T-helper 17 cell (primary cell): ENCODE results near the gene PPARD. TPM values are rescaled to one million over a fixed set of nuclear protein-coding genes. Genes with fewer than 3 reads are reported as not detected.
"Not testable (repeated sequence)": the region's sequence is repeated elsewhere in the genome, so short reads cannot be mapped to it uniquely, and the experiment has no call there.

Experiments
- ATAC-seq: fragments of 150-1000 bp; cut with Tn5 transposase; 2 replicates; pipeline ENCODE4 v1.10.0; 2021; ENCODE audit warnings: mild to moderate bottlenecking, moderate library complexity
- DNase-seq, 3 donors: peaks; one replicate each; pipeline versions ENCODE4 v3.0.0 to v3.0.0-alpha.2; 2020 to 2021
- H3K9me3 ChIP-seq: one replicate; pipeline ENCODE4 v1.7.0; 2013; ENCODE audit warnings: low read length, mild to moderate bottlenecking; ENCODE audit not compliant: control insufficient read depth, poor library complexity, severe bottlenecking
- H3K27ac Mint-ChIP-seq: one replicate; pipeline ENCODE4 v1.8.0; 2022; ENCODE audit warnings: mild to moderate bottlenecking, moderate library complexity, mixed read lengths
- H3K27me3 Mint-ChIP-seq: one replicate; pipeline ENCODE4 v1.8.0; 2022; ENCODE audit warnings: mixed read lengths
- H3K36me3 Mint-ChIP-seq: one replicate; pipeline ENCODE4 v1.8.0; 2022; ENCODE audit warnings: low read depth, mixed read lengths
- H3K4me1 Mint-ChIP-seq: one replicate; pipeline ENCODE4 v1.8.0; 2022; ENCODE audit warnings: mild to moderate bottlenecking, mixed read lengths
- H3K4me3 Mint-ChIP-seq: one replicate; pipeline ENCODE4 v1.8.0; 2022; ENCODE audit warnings: mild to moderate bottlenecking, moderate library complexity, mixed read lengths
- total RNA-seq, 4 donors: library from RNA in 2 of 4; stranded (reverse) in 2 of 4; gene quantifications; one replicate each; pipeline ENCODE4 v1.2.3 and lab custom pipeline; 2022 to 2026

PPARD gene
- total RNA-seq, 2 donors from 2014 or later: 25.0 to 29.9 TPM

DNA sequence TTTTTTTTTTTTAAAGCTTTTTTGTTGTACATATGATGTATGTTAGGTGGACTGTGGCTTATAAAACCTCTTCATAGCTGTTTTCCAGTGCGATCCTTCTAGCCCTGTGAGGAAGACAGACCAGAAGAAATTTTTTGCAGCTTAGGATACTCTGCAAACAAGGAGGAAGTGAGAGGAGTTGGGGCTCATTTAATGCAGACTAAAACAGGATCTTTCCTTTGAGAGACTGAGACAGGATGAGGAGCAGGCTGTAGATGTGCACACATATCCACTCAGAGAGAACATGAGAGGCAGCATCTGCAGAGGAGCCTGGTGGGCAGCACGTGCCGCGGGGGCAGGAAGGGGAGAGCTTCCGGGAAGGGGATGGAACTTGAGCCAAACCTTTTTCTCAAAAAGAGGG lies 45.7 kb downstream of the PPARD start:
- Mint-ChIP-seq H3K36me3 (no peaks in the 10 kb centered on the region), H3K27me3 (no peaks in the 10 kb centered on the region), H3K4me1 (peaks cover 26% of the 10 kb centered on the region), H3K27ac (peak overlapping the region; percentile 49), H3K4me3 (no peak overlapping the region)
- DNase-seq (no peak), ATAC-seq (no peak)
- no peaks in the 10 kb centered on the region for H3K9me3 ChIP-seq

DNA sequence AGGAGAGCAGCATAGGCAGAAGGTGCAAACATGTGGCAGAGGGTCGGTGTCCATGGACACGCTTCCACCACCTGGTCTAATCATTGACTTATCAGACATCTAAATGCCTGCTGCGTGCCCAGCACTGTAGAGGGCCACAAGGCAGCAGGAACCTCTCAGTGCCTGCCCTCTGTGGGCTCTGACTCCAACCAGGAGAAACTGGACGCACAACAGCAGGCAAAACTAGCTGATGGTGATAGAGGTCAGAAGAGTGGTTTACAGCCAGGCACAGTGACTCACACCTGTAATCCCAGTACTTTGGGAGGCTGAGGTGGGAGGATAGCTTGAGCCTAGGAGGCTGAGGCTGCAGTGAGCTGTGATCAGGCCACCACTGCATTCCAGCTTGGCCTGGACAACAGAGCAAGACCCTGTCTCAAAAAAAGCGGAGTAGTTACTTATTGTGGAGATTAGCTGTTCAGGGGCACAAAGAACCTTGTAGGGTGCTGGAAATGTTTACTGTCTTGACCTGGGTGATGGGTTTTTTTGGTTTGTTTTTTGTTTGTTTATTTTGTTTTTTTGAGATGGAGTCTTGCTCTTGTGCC lies 46.5 kb downstream of the PPARD start:
- Mint-ChIP-seq H3K4me3 (peak overlapping the region; percentile 43), H3K4me1 (peaks cover 32% of the 10 kb centered on the region), H3K36me3 (no peaks in the 10 kb centered on the region), H3K27ac (peak overlapping the region; percentile 41), H3K27me3 (no peaks in the 10 kb centered on the region)
- no peaks in the 10 kb centered on the region for H3K9me3 ChIP-seq
- DNase-seq (no peak), ATAC-seq (no peak)

DNA sequence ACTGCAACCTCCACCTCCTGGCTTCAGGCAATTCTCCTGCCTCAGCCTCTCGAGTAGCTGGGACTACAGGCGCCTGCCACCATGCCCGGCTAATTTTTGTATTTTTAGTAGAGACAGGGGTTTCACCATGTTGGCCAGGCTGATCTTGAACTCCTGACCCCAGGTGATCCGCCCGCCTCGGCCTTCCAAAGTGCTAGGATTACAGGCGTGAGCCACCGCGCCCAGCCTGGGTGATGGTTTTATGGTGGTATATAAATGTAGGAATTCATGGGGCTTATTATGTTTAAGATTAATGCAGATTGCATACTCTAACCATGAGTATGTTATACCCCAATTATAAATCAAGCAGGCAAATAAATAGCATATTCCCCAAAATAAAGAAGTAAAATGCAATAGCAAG lies 47.0 kb downstream of the PPARD start:
- H3K27me3 Mint-ChIP-seq, DNase-seq, H3K9me3 ChIP-seq, ATAC-seq, H3K36me3 Mint-ChIP-seq: not testable (repeated sequence)
- Mint-ChIP-seq H3K4me3 (peak overlapping the region; percentile 43), H3K4me1 (peaks cover 36% of the 10 kb centered on the region), H3K27ac (peak overlapping the region; percentile 41)

DNA sequence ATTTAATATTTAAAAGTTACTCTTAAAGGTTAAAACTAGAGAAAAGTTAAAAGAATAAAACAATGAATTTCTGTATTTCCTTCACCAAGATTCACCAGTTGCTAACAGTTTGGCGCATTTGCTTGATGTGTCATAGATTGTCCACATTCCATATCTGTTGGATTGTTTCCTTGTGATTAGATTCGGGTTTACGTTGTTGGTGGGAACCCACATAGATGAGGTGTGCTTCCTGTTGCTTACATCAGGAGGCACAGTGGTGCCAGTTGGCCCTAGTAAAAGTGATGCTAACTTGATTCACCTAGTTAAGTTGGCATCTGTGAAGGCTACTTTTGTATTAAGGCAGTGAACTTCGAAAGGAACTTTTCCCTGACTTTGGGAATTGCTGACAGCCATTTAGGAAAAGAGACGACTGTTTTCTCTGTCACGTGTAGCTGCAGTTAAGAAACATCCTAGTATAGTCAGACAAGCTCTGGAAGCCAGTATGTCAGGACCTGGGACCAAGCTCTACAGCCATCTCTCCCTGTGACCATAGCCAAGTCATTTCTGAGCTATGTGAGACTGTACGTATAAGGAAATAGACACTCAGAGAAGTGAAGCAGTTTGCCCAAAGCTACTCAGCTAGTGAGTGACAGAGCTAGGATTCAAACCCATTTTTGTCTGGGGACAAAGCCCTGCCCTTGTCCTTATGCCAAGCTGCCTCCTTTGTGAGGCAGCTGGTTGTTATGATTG lies 49.0 kb downstream of the PPARD start:
- ATAC-seq: peak; percentile 72
- Mint-ChIP-seq H3K27ac (peak overlapping the region; percentile 90), H3K4me3 (no peak overlapping the region), H3K4me1 (peaks cover 38% of the 10 kb centered on the region), H3K36me3 (no peaks in the 10 kb centered on the region), H3K27me3 (no peaks in the 10 kb centered on the region)
- no peaks in the 10 kb centered on the region for H3K9me3 ChIP-seq
- no peak for DNase-seq

DNA sequence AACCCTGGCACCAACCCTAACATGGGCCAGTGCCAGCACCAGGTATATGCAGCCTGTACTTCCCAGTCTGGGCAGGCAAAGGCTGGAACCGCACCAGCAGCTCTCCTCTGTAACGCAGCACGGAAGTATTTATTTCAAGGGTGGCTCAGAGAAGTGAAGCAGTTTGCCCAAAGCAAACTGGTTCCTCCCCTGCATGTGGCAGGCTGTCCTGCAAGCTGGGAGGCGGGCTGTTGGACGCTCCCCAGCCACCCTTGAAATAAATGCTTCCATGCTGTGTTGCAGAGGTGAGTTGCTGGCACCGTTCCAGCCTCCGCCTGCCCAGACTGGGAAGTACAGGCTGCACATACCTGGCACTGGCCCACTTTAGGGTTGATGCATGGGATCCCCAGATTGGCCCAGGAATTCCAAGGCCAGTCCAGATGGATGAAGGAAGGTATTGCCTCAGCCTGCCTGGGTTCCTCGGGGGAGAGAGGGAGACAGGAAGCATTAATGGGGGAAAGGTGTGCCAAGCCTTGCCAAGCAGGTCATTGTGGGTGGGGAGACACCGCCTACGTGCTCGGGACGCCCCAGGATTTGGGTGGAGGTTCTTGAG lies 49.8 kb downstream of the PPARD start:
- H3K4me1 Mint-ChIP-seq: peaks cover 38% of the 10 kb centered on the region
- peak overlapping the region; percentile 90 for H3K27ac Mint-ChIP-seq
- no peak overlapping the region for H3K4me3 Mint-ChIP-seq
- no peaks in the 10 kb centered on the region for H3K36me3 Mint-ChIP-seq
- no peaks in the 10 kb centered on the region for H3K27me3 Mint-ChIP-seq
- DNase-seq (no peak), ATAC-seq (no peak)
- H3K9me3 ChIP-seq: no peaks in the 10 kb centered on the region

DNA sequence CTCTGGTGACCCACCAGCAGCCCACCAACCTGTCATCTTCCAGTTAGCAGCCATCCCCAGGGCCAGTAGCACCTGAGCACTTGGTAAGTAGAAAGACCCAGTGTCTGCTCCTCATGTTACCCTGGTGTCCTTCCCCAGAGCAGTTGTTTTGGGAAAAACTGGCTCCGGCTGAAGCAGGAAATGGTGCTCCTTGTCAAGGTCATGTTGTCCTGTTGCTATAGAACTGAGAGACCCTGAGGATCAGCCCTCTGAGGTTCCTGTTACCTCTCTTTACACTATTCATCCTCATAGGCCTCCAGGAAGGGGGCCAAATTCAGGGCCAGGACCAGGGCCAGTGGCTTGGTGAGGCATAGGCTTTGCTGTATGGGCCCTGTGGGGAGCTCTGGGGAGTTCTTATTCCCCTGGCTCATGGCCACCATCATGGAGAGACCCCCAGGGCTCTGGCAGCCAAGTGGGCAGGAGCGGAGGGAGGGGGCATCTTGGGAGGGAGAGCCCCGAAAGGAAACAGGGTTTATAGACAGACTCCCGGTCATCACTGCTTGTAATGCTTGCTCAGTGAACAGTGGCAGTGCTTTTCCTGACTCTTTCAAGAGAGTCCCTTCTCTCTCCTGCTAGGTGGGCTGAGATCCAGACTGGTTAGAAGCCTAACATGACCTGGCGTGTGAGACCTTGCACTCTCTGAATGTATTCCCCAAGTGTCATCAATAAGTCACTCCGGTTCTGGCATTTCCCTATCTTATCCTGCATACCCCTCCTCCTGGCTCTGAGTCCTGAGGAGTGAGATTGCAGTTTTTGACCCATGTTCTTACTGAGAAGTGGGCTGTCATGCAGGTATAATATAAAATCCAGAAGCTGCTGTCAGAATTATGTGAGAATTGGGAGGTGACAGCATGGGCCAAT lies 50.7 kb downstream of the PPARD start:
- DNase-seq: no peak
- peak overlapping the region; percentile 90 for H3K27ac Mint-ChIP-seq
- H3K4me1 Mint-ChIP-seq: peaks cover 42% of the 10 kb centered on the region
- peaks cover 3% of the 10 kb centered on the region for H3K36me3 Mint-ChIP-seq
- no peak overlapping the region for H3K4me3 Mint-ChIP-seq
- H3K27me3 Mint-ChIP-seq: no peaks in the 10 kb centered on the region
- H3K9me3 ChIP-seq: no peaks in the 10 kb centered on the region
- ATAC-seq: no peak

DNA sequence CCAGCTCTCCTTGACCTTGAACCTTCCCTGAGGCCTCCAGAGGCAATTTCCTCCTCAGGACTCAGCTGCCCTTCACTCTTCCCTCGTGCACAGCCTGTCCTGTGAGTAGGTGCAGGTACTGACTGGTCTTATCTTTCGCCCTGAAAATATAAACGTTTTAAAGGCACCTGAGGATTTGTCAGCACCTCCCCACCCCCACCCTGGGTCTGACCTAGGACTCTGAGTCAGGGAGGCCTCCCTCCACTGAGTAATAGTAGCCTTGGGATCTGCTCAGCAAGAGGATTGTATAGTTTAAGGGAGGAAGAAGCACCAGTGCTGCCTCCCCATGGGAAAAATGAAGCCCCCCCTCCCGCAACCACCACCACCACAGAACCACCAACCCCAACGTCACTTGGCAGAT lies 54.6 kb downstream of the PPARD start:
- H3K9me3 ChIP-seq: no peaks in the 10 kb centered on the region
- DNase-seq (no peak), ATAC-seq (no peak)
- H3K4me3 Mint-ChIP-seq: no peak overlapping the region
- no peaks in the 10 kb centered on the region for H3K27me3 Mint-ChIP-seq
- peaks cover 41% of the 10 kb centered on the region for H3K4me1 Mint-ChIP-seq
- peaks cover 7% of the 10 kb centered on the region for H3K36me3 Mint-ChIP-seq
- peak overlapping the region; percentile 29 for H3K27ac Mint-ChIP-seq

DNA sequence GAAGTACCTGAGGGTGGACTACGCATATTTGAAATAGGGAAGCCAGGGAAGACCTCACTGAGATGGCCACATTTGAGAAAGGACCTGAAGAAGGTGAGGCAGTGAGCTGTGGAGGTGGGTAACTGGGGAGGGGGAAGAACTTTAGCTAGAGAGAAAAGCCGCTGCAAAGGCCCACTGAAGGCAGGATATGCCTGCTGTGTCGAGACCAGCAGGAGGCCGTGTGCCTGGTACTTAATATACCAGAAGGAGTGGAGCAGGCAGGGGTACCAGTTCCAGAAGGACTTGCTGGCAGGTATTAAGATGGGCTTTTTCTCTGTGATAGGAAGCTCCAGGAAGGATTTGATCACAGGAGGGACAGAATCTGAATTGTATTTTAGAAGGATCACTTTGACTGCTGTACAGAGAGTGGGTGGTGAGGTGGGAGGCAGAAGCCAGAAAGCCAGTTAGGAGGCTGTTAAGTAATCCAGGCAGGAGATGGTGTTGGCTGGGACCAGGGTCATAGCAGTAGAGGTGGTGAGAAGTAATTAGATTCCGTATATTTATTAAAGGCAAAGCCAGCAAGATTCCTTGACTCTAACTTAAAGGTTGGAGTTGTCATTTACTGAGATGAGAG lies 55.6 kb downstream of the PPARD start:
- ATAC-seq (no peak), DNase-seq (no peak)
- Mint-ChIP-seq H3K36me3 (peaks cover 7% of the 10 kb centered on the region), H3K4me1 (peaks cover 40% of the 10 kb centered on the region), H3K4me3 (no peak overlapping the region), H3K27ac (peak overlapping the region; percentile 29), H3K27me3 (no peaks in the 10 kb centered on the region)
- no peaks in the 10 kb centered on the region for H3K9me3 ChIP-seq

DNA sequence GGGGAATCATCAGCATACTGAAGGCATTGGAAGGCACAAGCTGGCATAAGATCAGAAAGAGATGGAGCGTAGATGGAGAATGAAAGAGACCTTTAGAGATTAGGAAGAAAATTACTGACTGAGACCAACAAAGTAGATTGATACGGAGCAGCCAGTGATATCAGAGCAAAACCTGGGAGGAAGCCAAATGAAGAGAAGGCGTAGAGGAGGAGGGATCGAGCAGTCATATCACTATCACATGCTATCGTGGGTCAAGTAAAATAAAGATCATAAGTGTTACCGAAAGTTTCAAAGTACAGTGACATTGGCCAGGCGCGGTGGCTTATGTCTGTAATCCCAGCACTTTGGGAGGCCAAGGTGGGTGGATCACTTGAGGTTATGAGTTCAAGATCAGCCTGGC lies 56.2 kb downstream of the PPARD start:
- Mint-ChIP-seq H3K36me3 (peaks cover 7% of the 10 kb centered on the region), H3K27ac (no peak overlapping the region), H3K4me1 (peaks cover 36% of the 10 kb centered on the region), H3K27me3 (no peaks in the 10 kb centered on the region), H3K4me3 (no peak overlapping the region)
- no peak for ATAC-seq
- no peaks in the 10 kb centered on the region for H3K9me3 ChIP-seq
- no peak for DNase-seq

DNA sequence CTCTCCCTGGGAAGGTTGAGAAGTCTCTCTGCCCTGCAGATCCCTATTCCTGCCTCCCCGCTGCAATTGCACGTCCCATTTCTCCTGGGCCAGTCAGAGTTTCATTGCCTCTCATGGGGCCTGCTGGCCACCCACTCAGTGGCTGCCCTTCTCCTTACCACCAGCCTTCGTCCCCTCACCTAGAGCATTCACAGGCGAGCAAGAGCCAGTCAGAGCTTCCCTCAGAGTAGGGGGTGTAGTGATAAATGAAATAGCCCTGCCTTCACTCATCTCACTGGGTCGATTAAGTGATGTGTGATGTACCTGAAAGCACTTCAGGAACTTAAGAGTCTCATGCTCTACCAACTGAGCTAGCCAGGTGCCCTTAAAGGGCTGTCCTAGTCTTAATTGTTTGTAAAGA lies 57.8 kb downstream of the PPARD start:
- Mint-ChIP-seq H3K36me3 (peaks cover 7% of the 10 kb centered on the region), H3K27ac (peak overlapping the region; percentile 37), H3K27me3 (no peaks in the 10 kb centered on the region), H3K4me1 (peaks cover 31% of the 10 kb centered on the region), H3K4me3 (no peak overlapping the region)
- DNase-seq (no peak), ATAC-seq (no peak)
- H3K9me3 ChIP-seq: no peaks in the 10 kb centered on the region

DNA sequence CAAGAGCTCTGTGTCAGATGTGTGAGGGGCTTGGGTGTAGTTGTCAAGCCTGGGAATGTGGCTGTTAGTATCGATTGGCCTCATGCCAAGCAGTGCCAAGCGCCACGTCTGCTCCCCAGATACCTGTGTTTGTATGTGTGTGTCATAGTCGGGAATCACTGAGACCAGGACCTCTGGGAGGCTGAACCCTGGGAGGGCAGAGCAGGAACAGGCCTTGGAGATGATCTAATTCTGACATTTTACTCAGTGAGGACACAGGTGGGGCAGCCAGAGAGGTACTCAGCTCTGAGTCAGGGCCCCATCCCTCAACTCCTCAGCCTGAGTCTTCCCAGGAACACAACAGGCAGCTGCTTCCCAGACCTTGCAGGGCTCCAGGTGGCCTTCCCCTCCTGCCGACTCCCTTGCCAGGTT lies 58.5 kb downstream of the PPARD start:
- Mint-ChIP-seq H3K36me3 (peaks cover 7% of the 10 kb centered on the region), H3K4me3 (no peak overlapping the region), H3K27me3 (no peaks in the 10 kb centered on the region), H3K4me1 (peaks cover 28% of the 10 kb centered on the region), H3K27ac (peak overlapping the region; percentile 59)
- no peak for DNase-seq
- H3K9me3 ChIP-seq: no peaks in the 10 kb centered on the region
- ATAC-seq: no peak

DNA sequence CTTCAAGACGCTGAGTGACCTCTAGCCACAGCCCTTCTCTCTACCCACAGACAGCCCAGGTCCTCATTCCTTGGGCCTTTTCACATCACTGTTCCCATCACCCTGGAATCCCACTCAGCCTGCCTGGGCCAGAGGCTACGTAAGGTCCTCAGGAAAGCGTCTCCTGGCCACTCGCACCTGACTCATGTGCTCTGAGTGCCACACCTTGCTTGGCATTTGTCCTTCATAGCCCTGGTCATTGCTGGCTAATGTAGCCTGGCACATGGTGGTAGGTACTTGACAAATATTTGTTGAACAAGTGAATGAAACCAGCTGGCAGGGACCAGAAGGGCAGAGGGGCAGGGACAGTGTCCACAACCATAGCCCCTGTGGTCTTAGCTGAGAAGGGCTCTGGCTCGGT lies 59.2 kb downstream of the PPARD start:
- no peaks in the 10 kb centered on the region for H3K9me3 ChIP-seq
- ATAC-seq (no peak), DNase-seq (no peak)
- Mint-ChIP-seq H3K27me3 (no peaks in the 10 kb centered on the region), H3K36me3 (peaks cover 7% of the 10 kb centered on the region), H3K27ac (peak overlapping the region; percentile 59), H3K4me1 (peaks cover 28% of the 10 kb centered on the region), H3K4me3 (no peak overlapping the region)
